HCT116 (cell line): ENCODE data around the gene RMDN2. TPM values are rescaled to one million over a fixed set of nuclear protein-coding genes. Genes with fewer than 3 reads are reported as not detected.
A peak's percentile ranks its signal among the peaks of the same experiment; 100 is the strongest.

Experiments
- ATAC-seq: fragments of 200-7000 bp; cut with Tn5 transposase; 2 replicates; pipeline ENCODE4 v1.9.1; 2020; ENCODE audit warnings: mild to moderate bottlenecking, moderate library complexity
- BruUV-seq: library from RNA; stranded (reverse); fragments of 400-500 nt; replicated peaks from 2 replicates; lab custom pipeline; 2021; lab: Mats Ljungman, UMichigan
- CTCF ChIA-PET: fragments of 300-600 bp; sonication (Branson Sonifier 250); formaldehyde crosslinking; loops from one replicate; lab custom pipeline; 2021; ENCODE audit warnings: antibody characterized with exemption; lab: Charles Lee
- POLR2A ChIA-PET: fragments of 300-600, 350-600 bp; sonication (Branson Sonifier 250); formaldehyde crosslinking; loops from one replicate; lab custom pipeline; 2021; ENCODE audit warnings: antibody characterized with exemption; lab: Charles Lee
- RAD21 ChIA-PET, 2 experiments: fragments of 300-600 bp; sonication (Branson Sonifier 250); formaldehyde crosslinking; loops; one replicate each; lab custom pipeline; 2023; ENCODE audit warnings: low total read pairs in 2 of 2; ENCODE audit not compliant: uncharacterized antibody in 2 of 2, unreplicated experiment in 2 of 2, low non-redundant PET in 1 of 2; lab: Charles Lee
- DNase-seq: peaks from one replicate; pipeline ENCODE4 v3.0.0-alpha.2; 2010; ENCODE audit warnings: low read depth, low spot score
- H2AFZ ChIP-seq: fragments of 200-600 bp; shearing (Covaris generic), sonication (generic); 2 replicates; pipeline ENCODE4 v1.6.1; 2017; ENCODE audit warnings: low read depth, mixed run types, mixed read lengths, antibody characterized with exemption, low read length; ENCODE audit not compliant: poor library complexity, severe bottlenecking
- H3K27ac ChIP-seq: 2 replicates; pipeline ENCODE4 v1.5.1; 2012; ENCODE audit warnings: low read depth, low read length
- H3K27me3 ChIP-seq: fragments of 200-600 bp; sonication (generic); 2 replicates; pipeline ENCODE4 v1.6.1; 2016; ENCODE audit warnings: mixed run types, low read length, mixed read lengths; ENCODE audit not compliant: insufficient read depth
- H3K36me3 ChIP-seq, 2 experiments: fragments of 200-500 bp in 1 of 2; fragments of 200-600 bp in 1 of 2; sonication (Bioruptor generic) in 1 of 2; sonication (generic) in 1 of 2; 2 replicates each; pipeline versions ENCODE4 v1.5.1 to v1.6.1; 2014 to 2016; ENCODE audit warnings: low read length in 2 of 2, inconsistent platforms in 1 of 2, mixed read lengths in 1 of 2, mixed run types in 1 of 2; ENCODE audit not compliant: insufficient read depth in 2 of 2, control insufficient read depth in 1 of 2
- H3K4me1 ChIP-seq, 2 experiments: fragments of 200-600 bp in 1 of 2; sonication (generic) in 1 of 2; 2 replicates each; pipeline versions ENCODE4 v1.5.1 to v1.6.1; 2012 to 2017; ENCODE audit warnings: low read length in 2 of 2, inconsistent platforms in 1 of 2, mild to moderate bottlenecking in 1 of 2, mixed read lengths in 1 of 2, mixed run types in 1 of 2, moderate library complexity in 1 of 2; ENCODE audit not compliant: insufficient read depth in 2 of 2, control insufficient read depth in 1 of 2
- H3K4me2 ChIP-seq: fragments of 200-600 bp; sonication (generic); 2 replicates; pipeline ENCODE4 v1.6.1; 2017; ENCODE audit warnings: mixed run types, low read length, mixed read lengths
- H3K4me3 ChIP-seq, 2 experiments: fragments of 200-600 bp in 1 of 2; sonication (generic) in 1 of 2; replicated peaks in 1 of 2; 2 replicates each; pipeline ENCODE4 v1.5.1; 2011 to 2016; ENCODE audit warnings: low read length in 2 of 2, control low read depth in 1 of 2, low read depth in 1 of 2, mild to moderate bottlenecking in 1 of 2, mixed read lengths in 1 of 2, mixed run types in 1 of 2
- H3K79me2 ChIP-seq: fragments of 200-600 bp; sonication (generic); 2 replicates; pipeline ENCODE4 v1.6.1; 2017; ENCODE audit warnings: mild to moderate bottlenecking, mixed run types, low read length, moderate library complexity, mixed read lengths; ENCODE audit not compliant: insufficient read depth
- H3K9ac ChIP-seq: fragments of 200-600 bp; sonication (generic); 2 replicates; pipeline ENCODE4 v1.6.1; 2016; ENCODE audit warnings: low read length, mixed read lengths
- H3K9me2 ChIP-seq: fragments of 200-600 bp; sonication (generic), shearing (Covaris generic); 2 replicates; pipeline ENCODE4 v1.6.1; 2017; ENCODE audit warnings: mixed run types, mild to moderate bottlenecking, moderate library complexity; ENCODE audit not compliant: insufficient read depth
- H3K9me3 ChIP-seq, 2 experiments: fragments of 200-500 bp in 1 of 2; fragments of 200-600 bp in 1 of 2; sonication (Bioruptor generic) in 1 of 2; sonication (generic) in 1 of 2; 2 replicates each; pipeline ENCODE4 v1.6.1; 2014 to 2017; ENCODE audit warnings: low read length in 2 of 2, mixed read lengths in 2 of 2, inconsistent platforms in 1 of 2, low read depth in 1 of 2, mild to moderate bottlenecking in 1 of 2, mixed run types in 1 of 2, moderate library complexity in 1 of 2; ENCODE audit not compliant: control insufficient read depth in 1 of 2, insufficient read depth in 1 of 2
- H4K20me1 ChIP-seq: fragments of 200-600 bp; sonication (generic), shearing (Covaris generic); 2 replicates; pipeline ENCODE4 v1.6.1; 2017; ENCODE audit warnings: mixed run types, mild to moderate bottlenecking, moderate library complexity; ENCODE audit not compliant: insufficient read depth
- CBX3 ChIP-seq: IDR thresholded peaks from 2 replicates; pipeline ENCODE4 v1.6.1; 2012; ENCODE audit warnings: low read depth
- CEBPB ChIP-seq: IDR thresholded peaks from 2 replicates; pipeline ENCODE4 v1.6.1; 2012; ENCODE audit warnings: low read depth
- ELF1 ChIP-seq: IDR thresholded peaks from 2 replicates; pipeline ENCODE4 v1.6.1; 2012; ENCODE audit warnings: low read depth, borderline replicate concordance
- EZH2 ChIP-seq: fragments of 200-600 bp; sonication (generic); IDR thresholded peaks from 2 replicates; pipeline ENCODE4 v1.6.1; 2017; ENCODE audit warnings: antibody characterized with exemption, mixed run types
- EZH2phosphoT487 ChIP-seq: fragments of 200-600 bp; IDR thresholded peaks from 2 replicates; pipeline ENCODE4 v1.6.1; 2018; ENCODE audit warnings: antibody characterized with exemption, borderline replicate concordance
- FOSL1 ChIP-seq: IDR thresholded peaks from 2 replicates; pipeline ENCODE4 v1.6.1; 2012; ENCODE audit warnings: low read depth
- JUND ChIP-seq: IDR thresholded peaks from 2 replicates; pipeline ENCODE4 v1.6.1; 2012
- POLR2AphosphoS5 ChIP-seq: IDR thresholded peaks from 2 replicates; pipeline ENCODE4 v1.6.1; 2011; ENCODE audit warnings: mild to moderate bottlenecking, low read depth, low read length, moderate library complexity
- RAD21 ChIP-seq: IDR thresholded peaks from 2 replicates; pipeline ENCODE4 v1.6.1; 2012; ENCODE audit warnings: low read depth, mild to moderate bottlenecking
- SIN3A ChIP-seq: IDR thresholded peaks from 2 replicates; pipeline ENCODE4 v1.6.1; 2012; ENCODE audit warnings: low read depth
- SP1 ChIP-seq: IDR thresholded peaks from 2 replicates; pipeline ENCODE4 v1.6.1; 2012; ENCODE audit warnings: low read depth
- SRF ChIP-seq: IDR thresholded peaks from 2 replicates; pipeline ENCODE4 v1.6.1; 2012; ENCODE audit warnings: low read depth
- YY1 ChIP-seq: IDR thresholded peaks from 2 replicates; pipeline ENCODE4 v1.6.1; 2011; ENCODE audit warnings: low read length, low read depth, moderate library complexity, mild to moderate bottlenecking; ENCODE audit not compliant: insufficient replicate concordance; ENCODE audit errors: extremely low read depth
- ZNF274 ChIP-seq: fragments of 200-500 bp; sonication (Bioruptor generic); IDR thresholded peaks from 2 replicates; pipeline ENCODE4 v1.6.1; 2014; ENCODE audit warnings: mild to moderate bottlenecking, low read depth, low read length, inconsistent platforms
- intact Hi-C: fragments of 100-400 bp; cut with micrococcal nuclease; formaldehyde crosslinking; loops from 2 replicates; pipeline ENCODE4 v1.10.0; 2022
- total RNA-seq: library from RNA; stranded (reverse); gene quantifications from one replicate; pipeline ENCODE4 v1.2.1, GENCODE V29; 2021; ENCODE audit not compliant: unreplicated experiment
- TF ChIP-seq, protein P1 (sequence below): IDR thresholded peaks from 2 replicates; pipeline ENCODE4 v1.6.1; 2012
- TF ChIP-seq, protein P2 (sequence below): IDR thresholded peaks from 2 replicates; pipeline ENCODE4 v1.6.1; 2011; ENCODE audit warnings: mild to moderate bottlenecking, low read length, moderate library complexity; ENCODE audit not compliant: insufficient replicate concordance; ENCODE audit errors: extremely low read depth
- TF ChIP-seq, protein P3 (sequence below): IDR thresholded peaks from 2 replicates; pipeline ENCODE4 v1.6.1; 2012; ENCODE audit warnings: low read depth

The RMDN2 gene
- total RNA-seq, 1 experiment from 2014 or later, result 4.5 TPM

DNA sequence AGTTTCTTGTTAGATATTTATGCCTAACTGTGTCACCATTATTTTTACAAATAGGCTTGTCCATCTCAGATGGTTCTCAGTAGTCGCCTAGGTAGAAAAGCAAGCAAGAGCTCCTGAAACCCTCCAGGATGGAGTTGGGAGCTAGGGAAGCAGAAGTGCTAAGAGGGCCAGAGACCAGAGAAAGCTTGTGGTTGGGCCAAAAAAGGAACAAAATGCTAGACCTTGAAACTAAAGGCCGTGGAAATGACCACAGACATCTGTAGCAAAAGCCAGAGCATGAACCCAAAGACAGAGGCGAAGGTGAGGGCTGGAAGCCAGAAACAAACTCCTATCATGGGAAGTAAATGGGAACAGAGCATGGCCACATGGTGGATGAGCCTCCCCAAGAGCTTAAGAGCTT is 29.9 kb upstream of the RMDN2 start:
- TF ChIP-seq, protein P1, sequence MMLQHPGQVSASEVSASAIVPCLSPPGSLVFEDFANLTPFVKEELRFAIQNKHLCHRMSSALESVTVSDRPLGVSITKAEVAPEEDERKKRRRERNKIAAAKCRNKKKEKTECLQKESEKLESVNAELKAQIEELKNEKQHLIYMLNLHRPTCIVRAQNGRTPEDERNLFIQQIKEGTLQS, result no peak
- TF ChIP-seq POLR2AphosphoS5 (no peak), FOSL1 (no peak), RAD21 (no peak), ZNF274 (no peak)
- TF ChIP-seq, protein P2, sequence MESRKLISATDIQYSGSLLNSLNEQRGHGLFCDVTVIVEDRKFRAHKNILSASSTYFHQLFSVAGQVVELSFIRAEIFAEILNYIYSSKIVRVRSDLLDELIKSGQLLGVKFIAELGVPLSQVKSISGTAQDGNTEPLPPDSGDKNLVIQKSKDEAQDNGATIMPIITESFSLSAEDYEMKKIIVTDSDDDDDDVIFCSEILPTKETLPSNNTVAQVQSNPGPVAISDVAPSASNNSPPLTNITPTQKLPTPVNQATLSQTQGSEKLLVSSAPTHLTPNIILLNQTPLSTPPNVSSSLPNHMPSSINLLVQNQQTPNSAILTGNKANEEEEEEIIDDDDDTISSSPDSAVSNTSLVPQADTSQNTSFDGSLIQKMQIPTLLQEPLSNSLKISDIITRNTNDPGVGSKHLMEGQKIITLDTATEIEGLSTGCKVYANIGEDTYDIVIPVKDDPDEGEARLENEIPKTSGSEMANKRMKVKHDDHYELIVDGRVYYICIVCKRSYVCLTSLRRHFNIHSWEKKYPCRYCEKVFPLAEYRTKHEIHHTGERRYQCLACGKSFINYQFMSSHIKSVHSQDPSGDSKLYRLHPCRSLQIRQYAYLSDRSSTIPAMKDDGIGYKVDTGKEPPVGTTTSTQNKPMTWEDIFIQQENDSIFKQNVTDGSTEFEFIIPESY, result no peak
- no peaks in the 10 kb centered on the region for H3K9me3 ChIP-seq
- H3K27ac ChIP-seq, result no peak overlapping the region
- H3K4me2 ChIP-seq, result no peak overlapping the region
- no peaks in the 10 kb centered on the region for H3K9me2 ChIP-seq
- intact Hi-C loops, result loop anchor here (10.0 kb wide), 1 partner anchor 610 kb away; no protein-coding TSS in a partner anchor
- no peak overlapping the region for H3K9ac ChIP-seq
- no peaks in the 10 kb centered on the region for H4K20me1 ChIP-seq
- H3K79me2 ChIP-seq, result no peaks in the 10 kb centered on the region
- H2AFZ ChIP-seq, result no peak overlapping the region
- no peaks in the 10 kb centered on the region for H3K4me1 ChIP-seq
- H3K27me3 ChIP-seq, result no peaks in the 10 kb centered on the region
- RAD21 ChIA-PET, result no interaction called here
- POLR2A ChIA-PET, result no interaction called here
- no peak overlapping the region for H3K4me3 ChIP-seq
- DNase-seq (no peak), ATAC-seq (no peak)
- H3K36me3 ChIP-seq, result no peaks in the 10 kb centered on the region
- no TSS peak for BruUV-seq
- CTCF ChIA-PET, result interaction anchor here (1.4 to 1.6 kb wide), 2 partner anchors 379 kb away, joined by 6 read pairs; no protein-coding TSS in a partner anchor

DNA sequence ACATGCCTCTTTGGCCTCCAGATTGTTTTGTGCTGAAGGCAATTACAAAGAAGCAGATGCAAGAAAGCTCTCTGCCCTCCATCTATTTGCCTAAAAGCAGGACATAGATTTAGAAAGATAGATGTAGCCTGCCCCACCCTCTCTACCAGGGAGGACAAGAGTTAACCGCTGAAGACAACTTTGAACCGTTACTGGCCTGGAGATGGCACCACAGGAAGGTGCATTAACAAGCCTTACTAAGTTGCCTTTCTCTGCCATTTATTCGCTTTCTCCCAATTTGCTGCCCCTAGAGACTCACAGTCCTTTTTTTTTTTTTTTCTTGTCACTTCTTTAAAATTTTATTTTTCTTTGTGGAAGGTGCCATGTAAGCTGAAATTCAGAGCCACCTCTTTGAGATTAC is 28.8 kb upstream of the RMDN2 start:
- Histone ChIP-seq H2AFZ (no peak overlapping the region), H3K36me3 (no peaks in the 10 kb centered on the region), H3K79me2 (no peaks in the 10 kb centered on the region), H3K27me3 (no peaks in the 10 kb centered on the region), H3K9me2 (no peaks in the 10 kb centered on the region), H3K4me3 (no peak overlapping the region), H3K4me2 (no peak overlapping the region), H3K27ac (no peak overlapping the region), H4K20me1 (no peaks in the 10 kb centered on the region), H3K4me1 (no peaks in the 10 kb centered on the region), H3K9me3 (no peaks in the 10 kb centered on the region), H3K9ac (no peak overlapping the region)
- ChIA-PET POLR2A (no interaction called here), RAD21 (no interaction called here), CTCF (interaction anchor here (1.4 kb wide), 1 partner anchor 378 kb away, joined by 6 read pairs; no protein-coding TSS in a partner anchor)
- BruUV-seq, result no TSS peak
- ATAC-seq (peak; percentile 40; the same call in 1 of the 2 replicates), DNase-seq (no peak)
- intact Hi-C loops, result loop anchor here (10.0 kb wide), 1 partner anchor 608 kb away; no protein-coding TSS in a partner anchor
- TF ChIP-seq ZNF274, result no peak
- TF ChIP-seq CEBPB, result no peak
- no peak for TF ChIP-seq YY1
- no peak for TF ChIP-seq EZH2
- no peak for TF ChIP-seq ELF1
- no peak for TF ChIP-seq EZH2phosphoT487
- TF ChIP-seq JUND, result no peak
- TF ChIP-seq SRF, result no peak
- no peak for TF ChIP-seq SIN3A
- no peak for TF ChIP-seq SP1
- no peak for TF ChIP-seq CBX3
- TF ChIP-seq, protein P3, sequence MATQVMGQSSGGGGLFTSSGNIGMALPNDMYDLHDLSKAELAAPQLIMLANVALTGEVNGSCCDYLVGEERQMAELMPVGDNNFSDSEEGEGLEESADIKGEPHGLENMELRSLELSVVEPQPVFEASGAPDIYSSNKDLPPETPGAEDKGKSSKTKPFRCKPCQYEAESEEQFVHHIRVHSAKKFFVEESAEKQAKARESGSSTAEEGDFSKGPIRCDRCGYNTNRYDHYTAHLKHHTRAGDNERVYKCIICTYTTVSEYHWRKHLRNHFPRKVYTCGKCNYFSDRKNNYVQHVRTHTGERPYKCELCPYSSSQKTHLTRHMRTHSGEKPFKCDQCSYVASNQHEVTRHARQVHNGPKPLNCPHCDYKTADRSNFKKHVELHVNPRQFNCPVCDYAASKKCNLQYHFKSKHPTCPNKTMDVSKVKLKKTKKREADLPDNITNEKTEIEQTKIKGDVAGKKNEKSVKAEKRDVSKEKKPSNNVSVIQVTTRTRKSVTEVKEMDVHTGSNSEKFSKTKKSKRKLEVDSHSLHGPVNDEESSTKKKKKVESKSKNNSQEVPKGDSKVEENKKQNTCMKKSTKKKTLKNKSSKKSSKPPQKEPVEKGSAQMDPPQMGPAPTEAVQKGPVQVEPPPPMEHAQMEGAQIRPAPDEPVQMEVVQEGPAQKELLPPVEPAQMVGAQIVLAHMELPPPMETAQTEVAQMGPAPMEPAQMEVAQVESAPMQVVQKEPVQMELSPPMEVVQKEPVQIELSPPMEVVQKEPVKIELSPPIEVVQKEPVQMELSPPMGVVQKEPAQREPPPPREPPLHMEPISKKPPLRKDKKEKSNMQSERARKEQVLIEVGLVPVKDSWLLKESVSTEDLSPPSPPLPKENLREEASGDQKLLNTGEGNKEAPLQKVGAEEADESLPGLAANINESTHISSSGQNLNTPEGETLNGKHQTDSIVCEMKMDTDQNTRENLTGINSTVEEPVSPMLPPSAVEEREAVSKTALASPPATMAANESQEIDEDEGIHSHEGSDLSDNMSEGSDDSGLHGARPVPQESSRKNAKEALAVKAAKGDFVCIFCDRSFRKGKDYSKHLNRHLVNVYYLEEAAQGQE, result no peak
